Stimulated activated CD4-positive, alpha-beta T cell treated with anti-CD3 and anti-CD28 coated beads, Interleukin-4, amount 100 ng/mL, for 48 hours (primary cell): ENCODE data around the gene FHDC1.

Experiments used
- DNase-seq, 2 donors: peaks; one replicate each; pipeline ENCODE4 v3.0.0-alpha.2; 2020; ENCODE audit warnings: low read depth in 2 of 2

FHDC1 gene

DNA sequence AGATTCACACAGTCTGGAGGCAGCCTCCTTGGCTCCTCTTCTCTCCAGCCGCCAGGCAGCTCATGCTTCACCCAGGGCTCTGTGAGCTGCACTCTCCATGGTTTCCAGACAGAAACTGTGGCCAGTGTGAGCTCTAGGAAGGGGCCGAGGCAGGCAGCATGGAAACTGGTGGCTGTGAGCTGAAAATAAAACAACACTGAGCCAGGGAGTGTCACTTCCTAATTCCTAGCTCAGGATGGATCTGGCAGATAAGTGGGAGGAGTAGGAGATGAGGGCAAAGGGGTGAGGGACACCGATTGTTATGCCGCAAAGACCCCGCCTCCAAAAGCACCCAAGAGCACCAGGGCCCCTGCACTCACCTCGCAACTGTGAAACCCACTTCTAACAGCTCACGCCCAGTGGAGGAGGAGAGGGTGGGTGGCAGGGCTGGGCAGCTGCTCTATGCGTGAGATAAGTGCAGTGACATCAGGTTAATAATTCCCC, 69.8 kb downstream of the FHDC1 start:
- no peak for DNase-seq

DNA sequence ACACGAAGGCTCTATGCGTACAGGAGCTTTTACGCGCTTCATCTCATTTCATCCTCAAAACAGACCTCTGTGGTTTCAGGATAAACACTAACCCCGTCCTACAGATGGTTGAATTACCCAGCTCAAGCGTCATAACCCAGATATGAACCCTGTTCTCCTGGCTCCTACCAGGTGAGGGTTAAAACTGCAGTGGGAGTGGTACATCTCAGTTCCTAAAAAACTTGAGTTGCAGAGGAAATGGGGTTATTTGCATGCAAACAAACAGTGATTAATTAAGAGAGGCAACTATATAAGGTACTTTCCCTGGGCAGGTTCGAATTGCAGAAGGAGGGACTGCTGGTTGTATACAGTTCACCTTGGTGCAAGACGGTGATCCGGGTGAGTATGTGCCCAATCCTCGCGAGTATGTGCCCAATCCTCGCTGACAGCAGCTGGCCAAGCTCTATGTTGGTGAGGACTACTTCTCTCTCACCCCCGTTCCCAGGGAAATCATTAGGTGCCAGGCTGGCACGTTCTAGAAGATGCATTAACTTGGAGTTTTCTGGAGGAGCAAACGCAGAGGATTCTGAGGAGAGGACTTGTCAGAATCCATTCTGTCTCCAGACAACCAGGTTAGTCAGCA, 72.6 kb downstream of the FHDC1 start:
- DNase-seq, result no peak

GRCh38 chr4:153010146-153010545, 74.0 kb downstream of the FHDC1 start:
- no peak for DNase-seq

DNA sequence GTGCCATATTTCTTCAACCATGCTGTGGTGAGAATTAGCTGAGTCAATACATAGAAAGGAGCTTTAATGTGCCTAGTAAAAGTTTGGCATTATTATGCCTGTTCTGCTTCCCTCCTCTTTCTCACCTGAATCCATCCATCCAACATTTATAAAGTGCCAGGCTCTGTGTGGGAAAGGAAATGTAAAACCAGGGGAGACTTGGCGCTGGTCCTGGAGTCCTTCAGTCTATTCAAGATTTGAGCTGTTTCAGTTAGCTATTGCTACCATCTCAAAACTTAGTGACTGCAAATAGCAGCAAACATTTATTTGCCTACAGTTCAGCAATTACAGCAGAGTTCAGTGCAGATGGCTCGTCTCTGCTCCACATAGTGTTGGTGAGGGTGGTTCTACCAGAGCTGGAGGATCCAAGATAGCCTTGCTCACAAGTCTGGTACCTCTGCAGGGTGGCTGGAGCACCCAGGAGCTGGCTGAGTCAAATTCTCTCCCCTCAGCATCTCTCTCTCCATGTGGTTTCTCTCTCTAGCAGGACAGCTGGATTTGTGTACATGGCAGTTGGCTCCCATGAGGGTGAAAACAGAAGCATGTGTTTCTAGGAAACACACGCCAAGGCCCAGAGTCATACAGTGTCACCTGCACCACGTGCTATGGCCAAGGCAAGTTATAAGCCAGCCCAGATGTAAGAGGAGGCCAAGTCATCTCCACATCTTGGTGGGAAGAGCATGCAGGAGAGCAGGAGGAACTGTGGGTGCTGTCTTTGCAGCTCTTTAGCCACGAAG, 77.3 kb downstream of the FHDC1 start:
- no peak for DNase-seq

GRCh38 chr4:153014460-153014859, 78.3 kb downstream of the FHDC1 start:
- DNase-seq, result no peak

DNA sequence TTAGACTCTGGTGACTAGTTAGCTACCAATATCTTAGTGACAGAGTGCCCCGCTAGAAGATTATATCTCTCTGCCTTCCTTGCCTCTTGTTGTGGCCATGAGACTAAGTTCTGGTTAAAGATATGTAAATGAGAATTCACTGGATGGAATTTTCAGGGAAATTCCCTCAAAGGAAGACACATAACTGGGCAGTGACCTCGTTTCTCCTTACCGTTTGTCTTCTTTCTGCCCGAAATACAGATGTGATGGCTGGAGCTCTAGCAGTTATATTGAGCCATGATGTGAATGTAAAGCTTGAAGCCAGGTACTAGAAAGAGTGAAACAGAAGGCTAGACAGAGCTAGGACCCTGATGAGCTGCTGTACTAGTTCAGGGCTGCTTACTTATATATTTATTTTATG, 80.5 kb downstream of the FHDC1 start:
- no peak for DNase-seq

DNA sequence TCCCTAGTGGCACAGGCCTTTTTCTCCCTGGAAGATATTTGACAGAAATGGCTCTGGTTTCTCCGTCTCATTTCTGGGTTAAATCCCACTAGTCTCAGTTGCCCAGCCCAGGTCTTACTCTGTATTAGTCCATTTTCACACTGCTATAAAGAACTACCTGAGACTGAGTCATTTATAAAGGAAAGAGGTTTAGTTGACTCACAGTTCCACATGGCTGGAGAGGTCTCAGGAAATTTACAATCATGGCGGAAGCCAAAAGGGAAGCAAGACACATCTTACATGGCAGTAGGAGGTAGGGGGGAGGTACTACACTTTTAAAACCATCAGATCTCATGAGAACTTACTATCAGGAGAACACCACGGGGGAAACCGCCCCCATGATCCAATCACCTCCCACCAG, 81.9 kb downstream of the FHDC1 start:
- no peak for DNase-seq

DNA sequence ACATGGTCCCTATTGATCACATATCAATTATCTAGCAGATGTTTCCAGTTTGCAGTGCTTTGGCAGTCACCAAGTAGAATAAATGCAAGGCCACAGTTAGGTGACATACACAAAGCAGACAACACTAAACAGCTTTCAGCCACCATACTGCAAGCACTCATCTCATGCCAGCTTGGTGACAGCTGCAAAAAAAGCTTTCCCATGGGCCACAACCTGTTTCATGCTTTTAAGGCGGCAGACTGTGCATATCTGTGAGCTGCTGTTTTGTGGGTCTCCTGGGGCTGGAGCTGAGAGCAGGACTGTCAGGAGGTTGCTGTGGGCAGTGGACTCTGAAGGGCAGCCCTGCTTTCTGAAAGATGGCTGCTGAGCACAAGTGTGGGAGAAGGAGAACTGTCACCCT, 82.6 kb downstream of the FHDC1 start:
- DNase-seq, result no peak

GRCh38 chr4:153019906-153020305, 83.8 kb downstream of the FHDC1 start:
- DNase-seq, result no peak

GRCh38 chr4:153020457-153020856, 84.3 kb downstream of the FHDC1 start:
- DNase-seq, result no peak

GRCh38 chr4:153021276-153021675, 85.2 kb downstream of the FHDC1 start:
- DNase-seq, result no peak

DNA sequence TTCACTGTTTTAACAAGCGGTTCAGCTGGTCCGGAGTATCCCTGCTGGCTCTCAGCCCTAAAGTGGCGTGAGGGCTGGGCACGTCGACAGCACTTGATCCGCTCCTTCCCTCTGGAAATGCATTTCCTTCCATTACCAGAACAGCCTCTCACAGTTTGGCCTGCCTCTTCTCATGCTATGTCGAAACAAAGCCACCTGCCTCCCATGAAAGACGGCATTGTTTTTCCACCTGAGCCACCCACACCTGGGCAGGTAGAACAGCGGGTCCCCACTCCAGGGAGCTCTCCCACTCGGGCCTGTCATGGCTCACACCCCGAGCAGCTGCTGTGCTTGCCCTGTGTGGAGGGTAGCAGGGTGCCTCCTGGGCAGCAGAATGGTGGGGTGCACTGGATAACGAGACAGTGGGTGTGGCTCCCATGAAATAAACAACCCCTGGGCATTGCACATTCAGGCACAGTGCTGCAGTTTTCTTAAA, 86.2 kb downstream of the FHDC1 start:
- DNase-seq, result no peak

DNA sequence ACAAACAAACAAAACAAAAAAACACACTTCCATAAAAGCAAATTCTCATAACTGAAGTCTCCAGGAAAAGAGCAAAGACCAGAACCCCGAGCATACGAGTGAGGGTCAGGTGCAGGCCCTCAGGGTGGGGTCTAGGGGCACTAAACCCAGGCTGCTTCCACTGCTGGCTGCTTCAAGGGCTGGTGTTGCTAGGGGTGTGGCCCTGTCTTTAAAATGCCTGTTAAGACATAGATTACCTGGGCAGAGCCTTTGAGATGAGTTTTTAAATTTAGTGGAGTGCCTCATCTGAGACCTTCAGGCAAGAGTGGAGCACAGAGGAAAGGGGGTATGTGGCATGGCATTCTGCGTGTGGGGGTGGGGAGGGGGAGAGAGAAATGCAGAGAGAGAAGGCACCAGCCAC, 87.0 kb downstream of the FHDC1 start:
- no peak for DNase-seq

- DNase-seq, result no peak
These were observed 87.7 kb downstream of the FHDC1 start for GRCh38 chr4:153023692-153024394.

GRCh38 chr4:153024466-153024865, 88.3 kb downstream of the FHDC1 start:
- DNase-seq, result no peak

- DNase-seq, result no peak
These were observed 89.3 kb downstream of the FHDC1 start for GRCh38 chr4:153025406-153025805.

DNA sequence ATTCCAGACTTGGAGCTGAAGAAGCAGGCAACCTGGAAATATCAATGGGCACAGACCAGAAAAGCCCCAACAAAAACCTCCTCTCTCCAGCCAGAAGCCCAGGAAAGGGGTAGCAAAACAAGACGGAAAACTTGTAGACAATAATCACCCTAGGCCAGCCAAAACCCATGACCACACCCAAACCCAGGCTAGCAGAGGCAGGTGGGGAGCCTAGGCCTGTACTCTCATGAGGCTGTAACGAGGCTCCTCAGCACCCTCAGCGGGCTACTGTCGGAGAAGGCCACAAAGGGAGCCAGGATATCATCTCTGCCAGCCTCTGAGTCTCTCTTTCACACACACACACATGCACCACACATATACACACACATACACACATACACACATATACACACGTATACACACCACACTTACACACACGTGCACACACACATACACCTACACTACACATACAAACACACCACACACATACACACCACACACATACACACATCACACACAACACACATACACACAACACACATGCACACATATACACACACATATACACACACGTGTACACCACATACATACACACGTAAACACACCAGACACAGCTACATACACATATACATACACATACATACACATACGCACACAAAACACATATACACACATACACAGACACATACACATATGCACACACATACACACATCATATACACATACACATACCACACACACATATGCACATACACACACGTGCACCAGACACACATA, 90.6 kb downstream of the FHDC1 start:
- DNase-seq, result no peak

DNA sequence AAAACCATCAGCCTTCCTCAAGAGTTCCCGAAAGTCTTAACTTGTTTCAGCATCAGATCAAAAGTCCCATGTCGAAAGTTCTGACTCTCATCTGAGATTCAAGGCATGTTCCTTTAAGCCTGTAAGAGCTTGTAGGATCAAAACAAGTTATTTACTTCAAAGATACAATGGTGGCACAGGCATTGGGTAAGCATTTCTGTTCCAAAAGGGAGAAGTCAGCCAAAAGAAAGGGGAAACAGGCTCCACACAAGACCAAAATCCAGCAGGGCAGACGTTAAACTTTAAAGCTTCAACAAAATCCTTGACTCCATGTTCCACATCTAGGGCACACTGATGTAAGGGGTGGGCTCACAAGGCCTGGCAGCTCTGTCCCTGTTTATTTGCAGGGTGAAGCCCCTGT, 91.7 kb downstream of the FHDC1 start:
- DNase-seq, result no peak

GRCh38 chr4:153028535-153028934, 92.4 kb downstream of the FHDC1 start:
- DNase-seq, result no peak
